ENCODE data around the gene HOTAIR.

The HOTAIR gene

DNA sequence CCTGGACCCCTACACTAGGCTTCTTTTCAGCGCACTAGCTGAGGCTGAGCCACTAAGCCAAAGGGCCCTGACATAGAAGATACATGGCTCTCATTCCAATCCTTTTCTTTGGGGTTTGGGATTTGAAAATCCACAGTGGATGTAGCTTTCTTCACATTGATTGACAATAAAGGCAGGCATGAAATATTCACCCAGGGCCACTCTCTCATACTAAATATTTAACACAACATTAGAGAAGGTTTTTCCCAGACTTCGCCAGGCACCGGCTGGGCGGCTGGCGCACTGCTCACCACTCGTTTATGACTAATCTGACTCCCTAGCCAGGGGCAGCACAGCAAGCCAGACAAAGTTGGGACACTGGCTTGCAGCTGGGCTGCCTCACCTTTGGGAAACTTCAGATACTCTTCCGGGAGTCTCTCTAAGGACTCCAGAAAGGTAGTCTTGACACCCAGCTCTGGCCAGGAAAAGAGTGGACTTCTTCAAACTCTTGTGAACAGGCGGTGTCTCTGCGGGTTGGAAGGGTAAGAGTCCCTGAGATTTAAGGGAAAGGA, 2.5 kb downstream of the HOTAIR start:
- DNase-seq: no peak

DNA sequence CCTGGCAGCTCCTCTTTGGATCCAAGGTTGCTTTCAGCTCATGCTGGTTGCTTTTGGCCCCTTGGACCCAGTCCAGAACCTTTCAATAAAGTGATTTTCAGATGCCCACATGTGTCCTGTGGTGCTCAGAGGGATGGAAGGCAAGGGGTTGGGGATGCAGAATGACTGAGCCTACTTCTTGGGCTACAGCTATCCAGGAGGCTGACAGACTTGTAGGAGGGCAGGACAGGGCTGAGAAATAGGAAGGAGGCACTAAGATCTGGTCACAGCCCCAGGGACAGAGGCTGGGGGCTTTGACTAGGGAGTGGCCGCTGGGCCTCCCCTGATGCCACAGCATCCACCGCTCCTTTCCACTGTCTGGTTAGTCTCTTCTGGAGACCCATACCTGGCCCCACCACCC, 3.1 kb downstream of the HOTAIR start:
- no peak for DNase-seq

DNA sequence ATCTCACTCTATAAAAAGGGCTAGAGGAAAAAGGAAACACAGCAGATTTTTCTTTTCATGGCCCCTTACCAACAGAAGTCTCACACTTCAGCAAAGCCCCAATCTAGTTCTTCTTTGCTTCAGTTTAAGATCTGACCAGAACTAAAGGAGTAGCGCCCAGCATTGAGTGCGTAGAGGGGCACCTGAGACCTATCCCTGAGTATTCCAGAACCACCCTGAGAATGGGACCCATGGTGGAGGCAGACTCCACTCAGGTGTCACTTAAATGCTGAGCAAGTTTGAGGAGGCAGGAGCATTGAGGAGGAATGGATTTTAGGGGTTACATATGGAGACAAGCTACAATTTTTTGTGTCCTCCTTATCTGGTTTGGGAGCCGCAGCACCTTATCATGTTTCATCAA, 3.6 kb downstream of the HOTAIR start:
- DNase-seq: no peak

DNA sequence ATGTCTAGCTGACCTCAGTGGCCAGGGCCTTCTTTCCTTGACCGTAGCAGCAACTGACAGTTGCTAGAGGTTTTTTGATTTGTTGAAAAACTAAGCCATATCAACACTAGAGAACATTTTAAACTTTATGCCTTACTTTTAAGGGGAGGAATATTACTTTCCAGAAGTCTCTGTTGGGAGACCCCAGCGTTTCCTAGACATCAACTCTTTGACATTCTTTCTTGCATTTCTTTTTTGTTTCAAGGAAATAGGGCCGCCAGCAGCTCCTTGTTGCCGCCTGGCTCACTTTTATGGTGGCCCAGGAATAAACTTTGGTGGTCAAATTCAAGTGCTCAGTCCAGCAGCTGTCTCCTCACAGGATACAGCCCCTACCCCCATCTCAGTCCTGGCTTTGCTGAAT, 4.3 kb downstream of the HOTAIR start:
- no peak for DNase-seq

- no peak for DNase-seq
These were observed 5.0 kb downstream of the HOTAIR start for GRCh38 chr12:53969588-53970259.

DNA sequence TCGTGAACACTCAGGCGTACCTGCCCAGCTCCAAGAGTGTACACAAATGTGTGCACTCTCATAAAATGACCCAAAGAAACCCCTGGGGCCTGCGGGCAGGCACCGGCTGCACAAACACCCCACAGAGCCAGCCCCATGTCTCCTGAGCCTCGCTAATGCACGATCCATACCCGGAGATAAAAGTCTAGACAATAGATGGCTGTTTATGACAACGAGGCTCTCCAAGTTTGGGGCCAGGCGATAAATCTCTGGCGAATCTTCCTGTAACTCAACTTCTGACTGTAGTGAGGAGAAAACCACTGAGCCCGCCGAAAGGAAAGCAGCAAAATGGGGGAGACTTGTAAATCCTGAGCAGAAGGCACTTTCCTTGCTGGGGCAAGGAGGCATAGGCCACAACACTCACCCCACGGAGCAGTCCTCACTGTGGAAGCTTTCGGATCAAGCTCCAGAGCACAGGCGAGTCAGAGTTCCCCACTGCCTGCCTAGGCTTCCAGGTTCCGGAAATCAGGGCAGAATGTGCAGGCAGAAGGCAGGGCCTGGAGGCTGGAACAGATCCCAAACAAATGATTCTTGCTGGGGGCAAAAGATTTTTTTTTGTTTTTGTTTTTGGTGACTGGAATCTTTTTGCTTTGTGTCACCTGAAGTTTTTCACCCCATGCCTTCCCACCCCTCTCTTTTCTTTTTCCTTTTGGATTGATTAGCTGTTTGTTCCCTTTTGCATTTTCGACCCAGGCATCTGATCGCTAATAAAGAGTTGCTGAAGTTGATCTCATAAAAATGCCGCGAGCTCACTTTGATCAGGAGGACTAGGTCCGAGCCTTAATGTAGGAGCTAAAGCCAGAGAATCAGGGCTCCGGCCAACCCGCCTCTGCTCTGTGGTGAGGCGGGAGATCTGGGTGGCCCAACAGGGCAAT, 6.3 kb downstream of the HOTAIR start:
- no peak for DNase-seq

DNA sequence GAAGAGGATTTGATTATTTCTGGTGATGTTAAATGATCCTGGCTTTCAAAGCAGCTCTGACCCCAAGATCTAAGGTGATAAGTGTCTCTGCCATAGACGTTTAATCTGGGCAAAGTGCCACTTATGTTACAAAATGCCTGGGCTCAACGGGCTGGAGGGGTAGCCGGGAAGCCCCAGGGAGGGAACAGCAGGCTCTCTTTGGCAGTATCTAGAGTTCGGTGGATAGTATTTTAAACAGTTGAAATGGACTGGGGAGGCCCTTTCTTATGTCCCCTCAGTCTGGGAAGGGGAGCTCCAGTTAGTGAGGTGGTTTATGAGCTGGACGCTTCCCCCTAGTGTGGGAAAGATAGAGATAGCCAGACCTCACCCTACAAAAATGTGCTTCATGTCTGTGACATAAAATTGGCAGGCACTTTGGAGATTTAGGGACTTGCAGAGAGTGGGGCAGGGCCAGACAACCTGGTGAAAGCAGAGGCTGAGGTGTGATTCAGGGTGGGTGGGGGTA, 7.3 kb downstream of the HOTAIR start:
- no peak for DNase-seq

GRCh38 chr12:53966385-53967133, 8.2 kb downstream of the HOTAIR start:
- DNase-seq: no peak

- DNase-seq: no peak
These were observed 8.7 kb downstream of the HOTAIR start for GRCh38 chr12:53966085-53966384.

DNA sequence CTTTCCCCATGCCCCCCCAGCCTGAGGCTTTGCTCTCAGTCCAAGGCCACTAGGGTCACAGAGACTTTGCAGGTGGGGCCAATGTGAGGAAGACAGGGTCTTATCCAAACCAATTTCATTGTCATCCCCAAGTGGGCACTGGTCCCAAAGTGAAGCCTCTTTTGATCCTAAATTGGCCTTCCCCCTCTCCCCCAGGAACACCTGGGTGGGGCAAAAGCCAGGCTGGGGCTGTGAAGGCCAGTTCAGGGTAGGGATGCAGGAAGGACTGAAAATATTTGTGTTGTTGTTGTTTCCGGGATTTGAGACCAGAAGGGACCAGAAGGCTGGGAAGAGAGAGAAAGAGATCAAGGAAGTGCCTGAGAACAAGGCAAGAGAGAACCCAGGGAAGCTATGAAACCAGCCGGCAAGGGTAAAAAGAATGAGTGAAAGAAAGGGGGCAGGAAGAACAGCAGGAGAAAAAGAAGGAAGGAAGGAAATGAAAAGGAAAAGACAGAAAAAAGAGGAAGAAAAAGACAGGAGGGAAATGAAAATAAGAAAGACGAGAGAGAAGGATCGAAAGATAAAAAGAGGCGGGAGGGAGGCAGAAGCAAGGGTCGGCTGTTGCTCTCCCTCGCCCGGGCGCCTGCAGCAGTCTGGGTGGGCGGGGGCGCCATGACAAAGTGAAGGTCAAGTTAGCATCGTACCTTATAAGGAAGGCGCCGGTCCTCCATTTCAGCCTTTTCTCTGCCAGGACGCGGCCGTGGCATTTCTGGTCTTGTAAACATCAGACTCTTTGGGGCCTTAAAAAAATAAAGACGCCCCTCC, 9.3 kb downstream of the HOTAIR start:
- DNase-seq: no peak

GRCh38 chr12:53964315-53964713, 10.4 kb downstream of the HOTAIR start:
- DNase-seq: no peak

GRCh38 chr12:53963434-53964314, 11.1 kb downstream of the HOTAIR start:
- DNase-seq: no peak

DNA sequence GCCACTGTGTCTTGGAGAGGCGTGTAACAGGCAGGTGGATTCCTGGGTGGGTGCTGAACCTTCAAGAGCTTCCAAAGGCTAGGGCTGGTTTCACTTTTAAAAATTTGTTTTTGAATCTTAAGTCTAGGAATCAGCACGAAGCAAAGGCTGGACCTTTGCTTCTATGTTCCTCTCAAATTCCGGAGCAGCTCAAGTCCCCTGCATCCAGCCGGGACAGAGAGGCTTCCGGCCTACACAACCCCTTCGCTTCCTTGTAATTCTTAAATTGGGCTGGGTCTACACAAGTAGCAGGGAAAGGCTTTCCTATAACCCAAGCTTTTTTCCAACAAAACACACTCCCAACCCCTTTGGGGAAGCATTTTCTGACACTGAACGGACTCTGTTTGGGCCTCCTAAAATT, 11.7 kb downstream of the HOTAIR start:
- no peak for DNase-seq

GRCh38 chr12:53961025-53961761, 13.6 kb downstream of the HOTAIR start:
- DNase-seq: no peak

- no peak for DNase-seq
These were observed 14.3 kb downstream of the HOTAIR start for GRCh38 chr12:53960187-53961024.

DNA sequence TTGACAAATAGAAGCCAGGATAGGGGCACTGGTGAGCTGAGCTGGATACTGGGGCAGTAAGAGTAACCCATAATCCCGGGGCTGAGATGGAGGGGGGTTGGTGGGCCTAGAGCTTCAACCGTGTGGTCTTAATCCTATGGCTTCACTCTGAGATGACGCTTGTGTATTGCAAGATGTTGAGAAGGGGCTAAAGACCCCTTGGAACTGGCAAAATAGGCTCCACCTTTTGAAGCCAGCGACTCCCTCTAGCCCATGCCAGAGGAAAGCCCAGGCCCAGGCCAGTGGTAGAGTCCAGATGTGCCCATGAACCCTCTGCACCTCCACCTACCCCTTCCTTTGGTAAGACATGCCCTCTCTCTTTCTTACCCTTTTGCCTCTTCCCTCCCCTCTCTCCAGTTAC, 15.4 kb downstream of the HOTAIR start:
- DNase-seq: no peak

GRCh38 chr12:53958128-53958527, 16.6 kb downstream of the HOTAIR start:
- no peak for DNase-seq

- DNase-seq: no peak
These were observed 17.7 kb downstream of the HOTAIR start for GRCh38 chr12:53956914-53957536.

DNA sequence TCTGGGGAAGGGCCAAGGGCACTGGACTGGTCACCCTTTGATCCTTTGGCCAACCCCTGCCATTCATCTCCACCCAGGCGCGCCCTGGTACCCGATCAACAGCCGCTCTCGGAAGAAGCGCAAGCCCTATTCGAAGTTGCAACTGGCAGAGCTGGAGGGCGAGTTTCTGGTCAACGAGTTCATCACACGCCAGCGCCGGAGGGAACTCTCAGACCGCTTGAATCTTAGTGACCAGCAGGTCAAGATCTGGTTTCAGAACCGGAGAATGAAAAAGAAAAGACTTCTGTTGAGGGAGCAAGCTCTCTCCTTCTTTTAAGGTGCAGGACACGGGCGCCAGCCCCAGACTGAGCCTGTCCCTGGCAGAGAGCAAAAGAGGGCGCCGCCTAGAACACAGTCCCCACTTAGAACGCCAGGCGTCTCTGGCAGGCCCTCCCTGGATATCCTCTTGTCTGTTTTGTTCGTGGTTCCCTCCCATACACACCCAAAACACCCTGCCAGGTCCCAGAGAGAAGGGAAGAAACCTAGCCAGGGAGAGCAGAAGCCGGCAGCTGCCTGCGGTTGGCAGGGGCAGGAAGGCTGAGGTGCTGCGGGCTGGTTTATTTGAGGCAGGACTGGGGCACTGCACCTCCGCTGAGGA, 18.4 kb downstream of the HOTAIR start:
- DNase-seq: no peak
